Common myeloid progenitor, CD34-positive (primary cell): ENCODE results near the gene TIMM10B.

Source experiments
- CTCF ChIA-PET: fragments of 350-600 bp; sonication (Branson Sonifier 250); formaldehyde crosslinking; loops from one replicate; lab custom pipeline; 2021; ENCODE audit warnings: antibody characterized with exemption; lab: Charles Lee
- POLR2A ChIA-PET: fragments of 350-600 bp; sonication (Branson Sonifier 250); formaldehyde crosslinking; loops from one replicate; lab custom pipeline; 2021; ENCODE audit warnings: antibody characterized with exemption; lab: Charles Lee
- DNase-seq, 3 donors: peaks; one replicate each; pipeline versions ENCODE4 v3.0.0 to v3.0.0-alpha.2; 2013
- H3K27ac ChIP-seq, 2 experiments: 1 replicate in 1 of 2; 2 replicates in 1 of 2; pipeline ENCODE4 v1.7.0; 2013; ENCODE audit warnings: inconsistent platforms in 2 of 2, low read length in 2 of 2, mild to moderate bottlenecking in 2 of 2, low read depth in 1 of 2, moderate library complexity in 1 of 2; ENCODE audit not compliant: severe bottlenecking in 2 of 2, insufficient read depth in 1 of 2, poor library complexity in 1 of 2
- H3K27me3 ChIP-seq, 5 experiments: replicated peaks in 2 of 5; 1 replicate in 3 of 5; 2 replicates in 2 of 5; pipeline versions ENCODE4 v1.6.1 to v1.7.0; 2013; ENCODE audit warnings: low read length in 4 of 5, mild to moderate bottlenecking in 2 of 5, moderate library complexity in 2 of 5, inconsistent platforms in 1 of 5; ENCODE audit not compliant: insufficient read depth in 5 of 5, control insufficient read depth in 4 of 5
- H3K36me3 ChIP-seq, 4 experiments: 1 replicate in 2 of 4; 2 replicates in 2 of 4; pipeline versions ENCODE4 v1.6.1 to v1.7.0; 2013; ENCODE audit warnings: low read length in 3 of 4, control low read depth in 1 of 4, mild to moderate bottlenecking in 1 of 4; ENCODE audit not compliant: control insufficient read depth in 4 of 4, insufficient read depth in 4 of 4
- H3K4me1 ChIP-seq, 4 experiments: 1 replicate in 3 of 4; 2 replicates in 1 of 4; pipeline versions ENCODE4 v1.6.1 to v1.7.1; 2013; ENCODE audit warnings: low read length in 3 of 4, mild to moderate bottlenecking in 3 of 4, control low read depth in 1 of 4, inconsistent platforms in 1 of 4, moderate library complexity in 1 of 4; ENCODE audit not compliant: control insufficient read depth in 4 of 4, insufficient read depth in 4 of 4; ENCODE audit errors: control extremely low read depth in 1 of 4
- H3K4me3 ChIP-seq, 7 experiments: 1 replicate in 4 of 7; 2 replicates in 3 of 7; pipeline versions ENCODE4 v1.5.1 to v1.7.0; 2013; ENCODE audit warnings: mild to moderate bottlenecking in 7 of 7, low read length in 6 of 7, moderate library complexity in 6 of 7, inconsistent platforms in 2 of 7, low read depth in 2 of 7, control low read depth in 1 of 7; ENCODE audit not compliant: insufficient read depth in 4 of 7, control insufficient read depth in 1 of 7; ENCODE audit errors: extremely low read depth in 1 of 7
- H3K9me3 ChIP-seq, 5 experiments: 1 replicate in 4 of 5; 2 replicates in 1 of 5; pipeline versions ENCODE4 v1.6.1 to v1.7.1; 2013; ENCODE audit warnings: low read length in 4 of 5, mild to moderate bottlenecking in 2 of 5, inconsistent platforms in 1 of 5, low read depth in 1 of 5, moderate library complexity in 1 of 5; ENCODE audit not compliant: control insufficient read depth in 4 of 5, insufficient read depth in 2 of 5; ENCODE audit errors: control extremely low read depth in 1 of 5
- WGBS: methylation state at CpG from one replicate; pipeline ENCODE4 v1.1.5; 2013; ENCODE audit not compliant: insufficient coverage; 5-methylcytosine and 5-hydroxymethylcytosine counted together

The TIMM10B gene

DNA sequence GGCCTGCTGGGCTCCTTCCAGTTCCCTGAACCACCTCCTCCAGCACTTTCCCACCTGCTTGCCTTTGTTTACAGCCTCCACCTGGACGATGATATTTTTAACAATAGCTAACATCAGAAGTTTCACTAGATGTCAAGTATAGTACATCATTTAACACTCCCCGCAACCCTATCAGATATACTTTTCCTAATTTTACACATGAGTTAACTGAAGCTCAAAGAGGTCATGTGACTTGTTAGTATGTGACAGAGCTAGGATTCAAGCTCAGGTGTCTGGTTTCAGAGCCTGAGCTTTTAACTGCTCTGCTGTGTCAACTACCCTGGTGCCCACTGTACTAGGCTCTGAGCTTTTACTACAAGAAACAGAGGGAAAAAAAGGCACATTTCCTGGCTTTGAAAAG, 26.2 kb upstream of the TIMM10B start:
- ChIA-PET CTCF (interaction anchor here (1.3 to 2.8 kb wide), 6 partner anchors 9 to 432 kb away, joined by 3 to 14 read pairs (median 6); no protein-coding TSS in a partner anchor), POLR2A (interaction anchor here (0.6 kb wide), 1 partner anchor 58 kb away, joined by 4 read pairs; no protein-coding TSS in a partner anchor)
- H3K9me3 ChIP-seq, result no peaks in the 10 kb centered on the region
- DNase-seq, result no peak
- no peak overlapping the region for H3K4me3 ChIP-seq
- H3K27ac ChIP-seq, result no peak overlapping the region
- H3K36me3 ChIP-seq, result peaks cover 2 to 58% (median 29%) of the 10 kb centered on the region in 4 experiments
- no peaks in the 10 kb centered on the region for H3K27me3 ChIP-seq
- H3K4me1 ChIP-seq, result no peaks in the 10 kb centered on the region
- WGBS, result 100% methylated on average over 1 of the region's 2 CpGs

DNA sequence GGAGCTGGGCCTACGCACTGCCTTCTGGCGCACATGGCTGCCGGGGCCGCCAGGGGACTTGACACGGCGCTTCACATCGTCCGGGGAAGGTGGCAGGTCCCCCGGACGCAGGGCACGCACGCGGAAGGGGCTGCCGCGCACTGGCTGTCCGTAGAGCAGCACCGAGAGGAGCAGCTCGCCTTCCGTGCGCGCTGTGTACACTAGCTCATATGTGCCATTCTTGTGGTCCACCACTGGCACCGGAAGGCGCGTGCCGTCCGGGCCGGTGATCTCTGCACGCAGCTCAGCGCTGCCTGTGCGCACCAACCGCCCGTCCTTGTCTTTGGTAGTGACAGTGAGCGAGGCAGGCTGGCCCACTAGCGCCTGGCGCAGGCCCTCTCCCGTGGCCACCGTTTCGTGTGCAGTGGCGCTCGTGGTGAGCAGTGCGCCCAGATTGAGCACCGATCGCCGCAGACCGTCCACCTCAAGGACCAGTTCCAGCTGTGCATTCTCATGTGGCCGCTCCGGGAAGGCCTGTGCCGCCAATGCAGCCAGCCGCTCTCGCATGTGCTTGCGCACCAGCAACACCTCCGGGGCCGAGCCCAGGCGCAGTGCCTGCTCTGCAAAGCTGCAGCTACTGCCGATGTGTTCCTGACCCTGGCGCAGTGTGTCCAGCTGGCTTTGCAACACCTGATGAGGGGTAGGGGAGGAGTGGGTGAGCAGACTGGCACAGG, 24.8 kb upstream of the TIMM10B start:
- no peak overlapping the region for H3K4me3 ChIP-seq
- H3K27me3 ChIP-seq, result no peaks in the 10 kb centered on the region
- peaks cover 2 to 46% (median 20%) of the 10 kb centered on the region in 4 experiments for H3K36me3 ChIP-seq
- DNase-seq, result no peak
- ChIA-PET CTCF (interaction anchor here (1.2 to 2.8 kb wide), 5 partner anchors 10 to 78 kb away, joined by 3 to 14 read pairs (median 6); no protein-coding TSS in a partner anchor), POLR2A (no interaction called here)
- WGBS, result 98% methylated on average over 56 of the region's 56 CpGs
- no peaks in the 10 kb centered on the region for H3K4me1 ChIP-seq
- no peak overlapping the region for H3K27ac ChIP-seq
- H3K9me3 ChIP-seq, result no peaks in the 10 kb centered on the region

DNA sequence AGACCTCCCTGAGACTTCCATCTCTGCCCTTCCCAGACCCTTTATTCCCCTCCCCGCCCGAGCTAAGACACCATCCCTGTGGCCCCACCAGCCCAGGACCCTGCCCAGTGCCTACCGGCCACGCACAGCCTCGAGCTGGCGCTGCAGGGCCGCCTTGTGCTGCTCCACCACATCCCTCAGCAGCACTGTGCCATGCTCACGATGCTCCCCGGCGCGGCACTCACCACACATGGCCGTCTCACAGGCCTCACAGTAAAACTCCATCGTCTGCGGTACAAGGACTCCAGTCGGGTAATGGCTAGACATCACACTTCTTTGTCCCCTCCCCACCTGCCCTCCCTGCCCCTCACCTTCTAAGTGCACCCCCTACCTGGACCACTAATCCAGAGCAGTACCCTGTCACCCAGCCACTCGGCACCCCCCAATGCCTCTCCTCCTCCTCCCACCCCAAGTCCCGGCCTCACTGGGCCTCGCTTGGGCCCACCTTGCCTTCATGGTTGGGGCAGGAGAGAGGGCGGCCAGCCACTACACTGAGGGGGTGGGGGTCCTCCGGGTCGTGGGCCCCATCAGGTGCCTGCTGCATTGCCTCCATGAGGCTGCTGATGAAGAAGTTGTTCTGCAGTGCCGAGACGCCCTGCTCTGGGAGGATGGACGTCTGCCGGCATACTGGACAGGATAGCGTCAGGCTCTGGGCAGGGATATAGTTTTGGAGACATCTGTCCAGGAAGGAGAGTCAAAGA, 23.6 kb upstream of the TIMM10B start:
- WGBS, result 96% methylated on average over 25 of the region's 26 CpGs
- H3K27me3 ChIP-seq, result no peaks in the 10 kb centered on the region
- peaks cover 2 to 41% (median 20%) of the 10 kb centered on the region in 4 experiments for H3K36me3 ChIP-seq
- no peaks in the 10 kb centered on the region for H3K4me1 ChIP-seq
- H3K4me3 ChIP-seq, result no peak overlapping the region
- no peak overlapping the region for H3K27ac ChIP-seq
- no peak for DNase-seq
- POLR2A ChIA-PET, result no interaction called here
- no peaks in the 10 kb centered on the region for H3K9me3 ChIP-seq
- CTCF ChIA-PET, result interaction anchor here (1.2 kb wide), 1 partner anchor 79 kb away, joined by 3 read pairs; no protein-coding TSS in a partner anchor

DNA sequence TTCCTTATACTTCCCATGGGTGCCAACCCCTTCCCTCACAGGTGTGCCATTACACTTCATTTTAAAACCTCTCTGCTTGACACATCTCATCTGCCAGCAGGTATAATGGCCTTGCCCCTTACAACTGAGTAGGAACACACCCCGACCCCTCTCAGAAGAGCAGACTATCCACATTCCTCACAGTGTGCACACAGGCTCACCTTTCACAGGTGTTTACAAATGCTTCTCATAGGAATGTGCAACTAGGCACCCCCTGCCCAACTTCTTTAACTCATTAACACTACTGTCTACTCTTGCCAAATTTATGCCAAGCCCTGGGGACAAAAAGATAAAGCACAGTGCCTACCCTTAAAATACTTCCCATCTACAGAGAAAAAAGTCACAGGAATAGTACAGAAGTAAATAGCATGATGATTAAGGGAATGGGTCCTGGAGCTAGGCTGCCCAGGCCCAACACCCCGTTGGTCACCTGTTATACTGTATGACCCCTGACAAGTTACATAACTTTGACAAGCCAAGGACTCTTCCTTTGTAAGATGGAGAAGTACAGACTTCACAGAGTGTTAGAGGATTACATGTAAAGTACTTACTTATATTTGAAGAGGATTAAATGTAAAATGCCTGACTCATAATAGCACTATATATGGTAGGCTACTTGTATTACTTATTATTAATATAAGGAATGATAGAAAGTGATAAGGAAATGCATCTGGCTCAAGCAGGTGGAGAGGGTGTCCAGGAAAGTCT, 22.8 kb upstream of the TIMM10B start:
- Histone ChIP-seq H3K9me3 (no peaks in the 10 kb centered on the region), H3K36me3 (peaks cover 2 to 40% (median 20%) of the 10 kb centered on the region in 4 experiments), H3K4me1 (no peaks in the 10 kb centered on the region), H3K27me3 (no peaks in the 10 kb centered on the region), H3K27ac (no peak overlapping the region), H3K4me3 (no peak overlapping the region)
- ChIA-PET CTCF (no interaction called here), POLR2A (no interaction called here)
- no peak for DNase-seq
- WGBS, result 92% methylated on average over 2 of the region's 2 CpGs

DNA sequence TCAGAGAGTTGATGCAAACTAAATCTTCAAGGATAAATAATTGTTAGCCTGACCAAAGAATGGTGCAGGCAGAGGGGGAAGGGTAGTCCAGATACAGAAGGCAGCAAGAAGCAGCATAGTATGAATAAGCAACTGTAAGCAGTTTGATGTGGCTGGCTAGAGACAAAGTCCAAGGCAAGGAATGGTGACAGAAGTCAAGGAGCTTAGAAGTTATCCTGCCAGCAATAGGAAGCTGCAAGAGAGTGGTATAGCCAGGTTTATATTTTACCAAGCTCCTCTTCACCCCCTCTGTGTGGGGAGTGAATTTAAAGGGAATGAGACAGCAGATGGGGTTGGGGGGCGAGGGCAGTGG, 22.2 kb upstream of the TIMM10B start:
- Histone ChIP-seq H3K4me3 (no peak overlapping the region), H3K27ac (no peak overlapping the region), H3K9me3 (no peaks in the 10 kb centered on the region), H3K4me1 (no peaks in the 10 kb centered on the region), H3K27me3 (no peaks in the 10 kb centered on the region), H3K36me3 (peaks cover 2 to 43% (median 22%) of the 10 kb centered on the region in 4 experiments)
- ChIA-PET POLR2A (no interaction called here), CTCF (no interaction called here)
- no peak for DNase-seq
- 100% methylated on average over 1 of the region's 1 CpG for WGBS

DNA sequence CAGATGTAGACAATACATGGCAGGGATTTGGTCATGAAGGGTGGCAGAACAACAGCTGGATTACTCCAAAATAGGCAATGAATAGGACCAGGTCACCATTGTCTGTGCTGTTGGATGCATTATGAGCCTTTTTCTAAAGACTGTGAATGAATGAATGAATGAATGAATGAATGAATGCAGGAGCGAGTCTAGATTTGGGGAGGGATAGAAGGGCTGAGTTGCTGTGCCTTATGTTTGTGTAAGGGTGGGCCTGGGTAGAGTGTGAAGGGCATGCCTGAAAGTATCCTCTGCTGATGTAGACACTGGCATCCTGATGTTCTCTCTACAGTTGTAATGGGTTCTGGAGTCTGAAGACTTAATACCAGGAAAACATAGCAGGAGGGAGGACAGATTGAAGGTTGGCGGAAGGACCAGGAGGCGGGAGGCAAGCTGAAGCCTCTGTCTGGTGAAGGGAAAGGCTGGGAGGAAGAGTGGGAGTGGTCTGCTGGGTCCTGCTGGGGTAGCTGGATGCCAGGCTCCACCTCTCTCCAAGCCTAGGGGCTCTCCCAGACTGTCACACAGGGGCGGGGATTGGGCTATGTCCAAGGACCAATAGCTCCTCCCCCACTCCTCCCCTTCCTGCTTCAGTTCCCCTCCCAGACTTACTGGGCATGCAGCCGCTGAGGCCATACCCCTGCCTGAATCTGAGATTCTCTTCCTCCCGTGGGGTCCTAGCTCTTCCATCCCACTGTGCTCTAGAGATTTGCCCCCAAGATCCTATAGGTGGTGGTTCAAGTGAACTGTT, 12.4 kb upstream of the TIMM10B start:
- peaks cover 10 to 37% (median 27%) of the 10 kb centered on the region in 4 experiments for H3K4me1 ChIP-seq
- no peaks in the 10 kb centered on the region for H3K27me3 ChIP-seq
- peak overlapping the region in 3 of 7 experiments; percentile 2 to 43 (median 30) for H3K4me3 ChIP-seq
- POLR2A ChIA-PET, result interaction anchor here (1.4 to 1.5 kb wide), 2 partner anchors 13 to 81 kb away, joined by 4 to 5 read pairs; partner anchors contain the start of genes ARFIP2 and TIMM10B
- 23% methylated on average over 5 of the region's 6 CpGs for WGBS
- CTCF ChIA-PET, result interaction anchor here (0.6 to 1.8 kb wide), 4 partner anchors 14 to 90 kb away, joined by 3 to 5 read pairs (median 4); no protein-coding TSS in a partner anchor
- no peak overlapping the region for H3K27ac ChIP-seq
- peak; percentile 88 to 94 (median 91) for DNase-seq
- peaks cover 0 to 11% (median 0%) of the 10 kb centered on the region in 4 experiments for H3K36me3 ChIP-seq
- no peaks in the 10 kb centered on the region for H3K9me3 ChIP-seq
